Measurements from ENCODE around the gene DCTD.

The DCTD gene

GRCh38 chr4:182873289-182873688, 43.9 kb downstream of the DCTD start:
- DNase-seq (ENCODE audit: low read depth, low spot score) = no peak

- no peak for DNase-seq (ENCODE audit: low read depth, low spot score)
These were observed 44.3 kb downstream of the DCTD start for GRCh38 chr4:182872886-182873285.

- no peak for DNase-seq (ENCODE audit: low read depth, low spot score)
These were observed 45.6 kb downstream of the DCTD start for GRCh38 chr4:182871616-182872015.

- DNase-seq (ENCODE audit: low read depth, low spot score) = no peak
These were observed 47.5 kb downstream of the DCTD start for GRCh38 chr4:182869697-182870096.

- no peak for DNase-seq (ENCODE audit: low read depth, low spot score)
These were observed 50.4 kb downstream of the DCTD start for GRCh38 chr4:182866746-182867145.

- no peak for DNase-seq (ENCODE audit: low read depth, low spot score)
These were observed 53.7 kb downstream of the DCTD start for GRCh38 chr4:182863501-182863900.

GRCh38 chr4:182862921-182863320, 54.3 kb downstream of the DCTD start:
- DNase-seq (ENCODE audit: low read depth, low spot score) = no peak

- DNase-seq (ENCODE audit: low read depth, low spot score) = no peak
These were observed 54.9 kb downstream of the DCTD start for GRCh38 chr4:182862141-182862875.

GRCh38 chr4:182861346-182861745, 55.8 kb downstream of the DCTD start:
- DNase-seq (ENCODE audit: low read depth, low spot score) = no peak

- no peak for DNase-seq (ENCODE audit: low read depth, low spot score)
These were observed 57.5 kb downstream of the DCTD start for GRCh38 chr4:182859730-182860129.

GRCh38 chr4:182858711-182859110, 58.5 kb downstream of the DCTD start:
- DNase-seq (ENCODE audit: low read depth, low spot score) = no peak

GRCh38 chr4:182856862-182857261, 60.3 kb downstream of the DCTD start:
- DNase-seq (ENCODE audit: low read depth, low spot score) = no peak

GRCh38 chr4:182855877-182856276, 61.3 kb downstream of the DCTD start:
- no peak for DNase-seq (ENCODE audit: low read depth, low spot score)

GRCh38 chr4:182855312-182855711, 61.9 kb downstream of the DCTD start:
- no peak for DNase-seq (ENCODE audit: low read depth, low spot score)

- DNase-seq (ENCODE audit: low read depth, low spot score) = no peak
These were observed 62.7 kb downstream of the DCTD start for GRCh38 chr4:182854466-182854865.

GRCh38 chr4:182853731-182854330, 63.4 kb downstream of the DCTD start:
- DNase-seq (ENCODE audit: low read depth, low spot score) = no peak

GRCh38 chr4:182848685-182849084, 68.5 kb downstream of the DCTD start:
- no peak for DNase-seq (ENCODE audit: low read depth, low spot score)

GRCh38 chr4:182847576-182848450, 69.4 kb downstream of the DCTD start:
- no peak for DNase-seq (ENCODE audit: low read depth, low spot score)

- DNase-seq (ENCODE audit: low read depth, low spot score) = no peak
These were observed 71.2 kb downstream of the DCTD start for GRCh38 chr4:182846036-182846435.

GRCh38 chr4:182845618-182846017, 71.6 kb downstream of the DCTD start:
- no peak for DNase-seq (ENCODE audit: low read depth, low spot score)

- DNase-seq (ENCODE audit: low read depth, low spot score) = no peak
These were observed 73.3 kb downstream of the DCTD start for GRCh38 chr4:182843808-182844325.

GRCh38 chr4:182842759-182843390, 74.3 kb downstream of the DCTD start:
- no peak for DNase-seq (ENCODE audit: low read depth, low spot score)

Measured in activated naive CD8-positive, alpha-beta T cell treated with anti-CD3 and anti-CD28 coated beads, Interleukin-2, amount 50 U/mL, for 16 hours (primary cell).